B cell (primary cell): ENCODE data around the gene PALD1.

Source experiments
- EZH2 ChIP-seq: IDR thresholded peaks from 2 replicates; pipeline ENCODE4 v1.6.1; 2012; ENCODE audit warnings: borderline replicate concordance, low read depth, mild to moderate bottlenecking, moderate library complexity, low read length; ENCODE audit not compliant: insufficient read depth, poor library complexity, severe bottlenecking
- TF ChIP-seq, protein P1 (sequence below): fragments of 200-600 bp; IDR thresholded peaks from one replicate; pipeline ENCODE4 v1.8.0; 2022; ENCODE audit warnings: antibody characterized with exemption, mild to moderate bottlenecking

DNA sequence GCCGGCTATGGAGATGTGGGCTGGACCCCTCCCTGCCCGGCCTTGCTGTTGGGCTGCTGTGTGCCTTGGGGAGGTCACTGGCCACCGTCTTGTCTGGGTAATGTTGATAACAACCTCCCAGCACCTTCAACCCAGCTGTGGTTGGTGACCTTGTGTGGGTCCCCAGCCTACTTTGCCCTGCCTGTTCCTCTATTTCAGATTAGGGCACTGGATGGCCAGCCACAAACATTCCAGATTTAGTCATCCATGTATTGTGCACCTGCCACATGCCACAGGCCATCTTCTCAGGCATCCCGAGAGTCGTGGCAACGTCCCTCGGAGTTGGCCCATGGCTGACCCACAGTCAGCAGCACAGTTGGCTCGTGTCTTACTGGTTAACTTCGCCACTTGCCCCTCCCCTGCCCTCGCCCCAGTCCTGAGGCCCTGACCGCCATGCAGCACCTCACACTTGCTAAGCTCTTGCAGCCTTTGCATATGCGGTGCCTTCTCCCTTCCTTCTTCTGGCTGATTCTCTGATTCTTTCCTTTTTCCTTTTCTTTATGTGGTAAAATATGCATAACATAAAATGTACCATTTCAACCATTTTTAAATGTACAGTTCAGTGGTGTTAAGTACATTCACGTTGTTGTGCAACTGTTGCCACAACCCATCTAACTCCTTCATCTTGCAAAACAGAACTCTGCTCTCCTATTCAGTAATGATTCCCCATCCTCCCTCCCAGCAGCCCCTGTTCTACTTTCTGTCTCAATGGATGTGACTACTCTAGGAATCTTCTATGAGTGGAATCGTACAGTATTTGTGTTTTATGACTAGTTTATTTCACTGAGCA is 63.4 kb downstream of the PALD1 start:
- TF ChIP-seq, protein P1, sequence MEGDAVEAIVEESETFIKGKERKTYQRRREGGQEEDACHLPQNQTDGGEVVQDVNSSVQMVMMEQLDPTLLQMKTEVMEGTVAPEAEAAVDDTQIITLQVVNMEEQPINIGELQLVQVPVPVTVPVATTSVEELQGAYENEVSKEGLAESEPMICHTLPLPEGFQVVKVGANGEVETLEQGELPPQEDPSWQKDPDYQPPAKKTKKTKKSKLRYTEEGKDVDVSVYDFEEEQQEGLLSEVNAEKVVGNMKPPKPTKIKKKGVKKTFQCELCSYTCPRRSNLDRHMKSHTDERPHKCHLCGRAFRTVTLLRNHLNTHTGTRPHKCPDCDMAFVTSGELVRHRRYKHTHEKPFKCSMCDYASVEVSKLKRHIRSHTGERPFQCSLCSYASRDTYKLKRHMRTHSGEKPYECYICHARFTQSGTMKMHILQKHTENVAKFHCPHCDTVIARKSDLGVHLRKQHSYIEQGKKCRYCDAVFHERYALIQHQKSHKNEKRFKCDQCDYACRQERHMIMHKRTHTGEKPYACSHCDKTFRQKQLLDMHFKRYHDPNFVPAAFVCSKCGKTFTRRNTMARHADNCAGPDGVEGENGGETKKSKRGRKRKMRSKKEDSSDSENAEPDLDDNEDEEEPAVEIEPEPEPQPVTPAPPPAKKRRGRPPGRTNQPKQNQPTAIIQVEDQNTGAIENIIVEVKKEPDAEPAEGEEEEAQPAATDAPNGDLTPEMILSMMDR: no peak
- TF ChIP-seq EZH2: no peak
